K562 (cell line): ENCODE measurements around the gene ERC2. TPM values are rescaled to one million over a fixed set of nuclear protein-coding genes. Genes with fewer than 3 reads are reported as not detected.

Experiments used
- ATAC-seq: fragments of 200-7000 bp; cut with Tn5 transposase; 3 replicates; pipeline ENCODE4 v1.9.1; 2020; ENCODE audit warnings: moderate library complexity
- BruUV-seq: library from RNA; stranded (reverse); fragments of 400-500 nt; replicated peaks from 2 replicates; lab custom pipeline; 2021; lab: Mats Ljungman, UMichigan
- CTCF ChIA-PET: fragments of 300-600 bp; formaldehyde crosslinking; extraction: SDS; loops from one replicate; lab custom pipeline; 2021; ENCODE audit warnings: low intra/inter-chr PET ratio; lab: Yijun Ruan, JAX
- POLR2A ChIA-PET: fragments of 300-600, 350-650 bp; sonication (Branson Sonifier 250); formaldehyde crosslinking; extraction: SDS; loops from one replicate; lab custom pipeline; 2021; ENCODE audit warnings: antibody characterized with exemption, inconsistent platforms; lab: Yijun Ruan, JAX
- DNase-seq, 4 experiments: peaks; one replicate each; pipeline versions ENCODE4 v3.0.0 to v3.0.0-alpha.2; 2011 to 2018; ENCODE audit warnings: low spot score in 3 of 4, mixed read lengths in 3 of 4; ENCODE audit errors: extremely low read depth in 1 of 4
- FAIRE-seq: peaks from 2 replicates; lab custom pipeline; 2011; peaks lifted over from hg19 to GRCh38; lab: Jason Lieb, UNC
- H2AFZ ChIP-seq: 2 replicates; pipeline ENCODE4 v1.6.0; 2011; ENCODE audit warnings: low read depth, low read length, control low read depth, inconsistent platforms
- H3K27ac ChIP-seq: fragments of 200-600 bp; 3 replicates; pipeline ENCODE4 v1.8.0; 2011; ENCODE audit warnings: low read depth, mild to moderate bottlenecking, control low read depth, inconsistent platforms, low read length, moderate library complexity, mixed read lengths; ENCODE audit errors: extremely low read depth
- H3K27me3 ChIP-seq, 2 experiments: fragments of 300-600 bp in 1 of 2; 2 replicates in 1 of 2; 3 replicates in 1 of 2; pipeline versions ENCODE4 v1.6.0 to v1.8.0; 2011; ENCODE audit warnings: inconsistent platforms in 2 of 2, low read length in 2 of 2, mild to moderate bottlenecking in 1 of 2, mixed read lengths in 1 of 2, moderate library complexity in 1 of 2; ENCODE audit not compliant: control insufficient read depth in 2 of 2, insufficient read depth in 2 of 2
- H3K36me3 ChIP-seq: fragments of 300-600 bp; 3 replicates; pipeline ENCODE4 v1.8.0; 2011; ENCODE audit warnings: mild to moderate bottlenecking, low read length, inconsistent platforms; ENCODE audit not compliant: control insufficient read depth, insufficient read depth
- H3K4me1 ChIP-seq, 2 experiments: fragments of 200-600 bp in 1 of 2; replicated peaks in 1 of 2; 2 replicates in 1 of 2; 3 replicates in 1 of 2; pipeline versions ENCODE4 v1.5.1 to v1.8.0; 2011; ENCODE audit warnings: inconsistent platforms in 2 of 2, low read length in 2 of 2, mild to moderate bottlenecking in 1 of 2, mixed read lengths in 1 of 2, moderate library complexity in 1 of 2; ENCODE audit not compliant: control insufficient read depth in 2 of 2, insufficient read depth in 2 of 2
- H3K4me2 ChIP-seq: 2 replicates; pipeline ENCODE4 v1.6.1; 2011; ENCODE audit warnings: low read length, control low read depth, inconsistent platforms, mixed read lengths; ENCODE audit not compliant: insufficient read depth
- H3K4me3 ChIP-seq: fragments of 200-600 bp; sonication (generic), shearing (Covaris generic); 2 replicates; pipeline ENCODE4 v1.5.1; 2016; ENCODE audit warnings: control low read depth, inconsistent platforms
- H3K79me2 ChIP-seq: fragments of 200-600 bp; 3 replicates; pipeline ENCODE4 v1.8.0; 2011; ENCODE audit warnings: low read length, inconsistent platforms; ENCODE audit not compliant: control insufficient read depth, insufficient read depth
- H3K9ac ChIP-seq, 2 experiments: 2 replicates each; pipeline versions ENCODE4 v1.6.0 to v1.6.1; 2011; ENCODE audit warnings: low read depth in 2 of 2, low read length in 2 of 2, control low read depth in 1 of 2, inconsistent platforms in 1 of 2, mild to moderate bottlenecking in 1 of 2, mixed read lengths in 1 of 2; ENCODE audit not compliant: insufficient read depth in 1 of 2
- H3K9me1 ChIP-seq: one replicate; pipeline ENCODE4 v1.6.0; 2011; ENCODE audit warnings: inconsistent platforms, mild to moderate bottlenecking, low read length, moderate library complexity; ENCODE audit not compliant: control insufficient read depth, insufficient read depth
- H3K9me3 ChIP-seq: replicated peaks from 2 replicates; pipeline ENCODE4 v1.5.1; 2011; ENCODE audit warnings: low read depth, low read length, inconsistent platforms; ENCODE audit not compliant: control insufficient read depth, insufficient read depth
- H4K20me1 ChIP-seq: replicated peaks from 2 replicates; pipeline ENCODE4 v1.6.1; 2011; ENCODE audit warnings: low read length, inconsistent platforms, mixed read lengths; ENCODE audit not compliant: control insufficient read depth, insufficient read depth
- CCNT2 ChIP-seq: IDR thresholded peaks from 2 replicates; pipeline ENCODE4 v1.6.1; 2011; ENCODE audit warnings: borderline replicate concordance, low read depth, mild to moderate bottlenecking, moderate library complexity, mixed read lengths, low read length; ENCODE audit not compliant: insufficient read length; ENCODE audit errors: extremely low read depth
- DACH1 ChIP-seq: fragments of 450-650 bp; IDR thresholded peaks from 2 replicates; pipeline ENCODE4 v1.6.1; 2018; ENCODE audit not compliant: partially characterized antibody
- FOS ChIP-seq: IDR thresholded peaks from 3 replicates; pipeline ENCODE4 v1.6.1; 2011; ENCODE audit not compliant: insufficient read length; ENCODE audit errors: extremely low read depth
- KLF13 ChIP-seq: fragments of 450-650 bp; IDR thresholded peaks from 2 replicates; pipeline ENCODE4 v1.6.1; 2016; ENCODE audit warnings: missing genetic modification characterization, low read depth, mild to moderate bottlenecking, missing compliant biosample characterization, moderate library complexity, borderline replicate concordance
- NR1H2 ChIP-seq: sonication (generic); formaldehyde crosslinking; IDR thresholded peaks from 2 replicates; pipeline ENCODE4 v1.4.0; 2020; ENCODE audit warnings: mild to moderate bottlenecking, missing genetic modification reagents
- RBM34 ChIP-seq: fragments of 200-400 bp; formaldehyde crosslinking; IDR thresholded peaks from 2 replicates; pipeline ENCODE4 v1.6.1; 2018; ENCODE audit warnings: low read length, borderline replicate concordance; ENCODE audit not compliant: insufficient read depth
- YY1 ChIP-seq, 3 experiments: IDR thresholded peaks; 2 replicates each; pipeline ENCODE4 v1.6.1; 2011; ENCODE audit warnings: low read length in 2 of 3, mild to moderate bottlenecking in 2 of 3, moderate library complexity in 2 of 3, borderline replicate concordance in 1 of 3, control low read depth in 1 of 3, low read depth in 1 of 3; ENCODE audit not compliant: insufficient read depth in 3 of 3, insufficient replicate concordance in 2 of 3, control insufficient read depth in 1 of 3, insufficient read length in 1 of 3; ENCODE audit errors: extremely low read depth in 1 of 3
- ZKSCAN3 ChIP-seq: fragments of 250-450 bp; sonication (Bioruptor Pico); IDR thresholded peaks from 2 replicates; pipeline ENCODE4 v1.4.0; 2020
- ZNF146 ChIP-seq: IDR thresholded peaks from one replicate; pipeline ENCODE4 v1.6.1; 2018; ENCODE audit warnings: missing compliant biosample characterization; ENCODE audit not compliant: unreplicated experiment
- WGBS: fragments of 100-300 bp; shearing (Covaris generic); methylation state at CpG from one replicate; pipeline ENCODE4 v1.1.6; 2016; ENCODE audit warnings: low coverage, mixed read lengths; ENCODE audit not compliant: insufficient coverage; ENCODE audit errors: missing lambda C conversion rate; 5-methylcytosine and 5-hydroxymethylcytosine counted together
- in situ Hi-C: fragments of 300-500 bp; cut with MboI; formaldehyde crosslinking; loops from 4 replicates; pipeline ENCODE4 v1.15.0; 2018; ENCODE audit warnings: inconsistent platforms, mixed read lengths
- intact Hi-C: fragments of 100-400 bp; cut with micrococcal nuclease; formaldehyde crosslinking; loops from 2 replicates; pipeline ENCODE4 v1.14.2; 2022
- polyA plus RNA-seq, 8 experiments: library from polyadenylated mRNA; depleted of rRNA in 4 of 8; stranded (reverse) in 5 of 8; unstranded in 3 of 8; fragments of >200 nt; fragmentation: Nextera tagmentation in 2 of 8; fragmentation: Illumina TruSeq in 1 of 8; extraction: Ambion mirVana in 2 of 8; extraction: Trizol in 1 of 8; gene quantifications; 2 replicates each; pipeline versions ENCODE4 v1.2.1 to v1.2.3, GENCODE V29; 2011 to 2014; ENCODE audit warnings: inconsistent platforms in 1 of 8, missing spikeins in 1 of 8
- total RNA-seq, 7 experiments: library from RNA; depleted of rRNA in 6 of 7; stranded (reverse); fragments of >200 nt in 6 of 7; fragmentation: Illumina TruSeq in 2 of 7; extraction: Trizol in 2 of 7; gene quantifications; 2 replicates each; pipeline versions ENCODE4 v1.2.1 to v1.2.3, GENCODE V29; 2011 to 2021; ENCODE audit warnings: low replicate concordance in 1 of 7
- TF ChIP-seq, protein P1 (sequence below): fragments of 450-650 bp; IDR thresholded peaks from 2 replicates; pipeline ENCODE4 v1.6.1; 2017; ENCODE audit warnings: antibody characterized with exemption

ERC2 gene
- total and polyA plus RNA-seq, 9 of the 15 experiments (the other 6 are each of a cell fraction or from before 2014, with no cell fraction given), result 0.04 to 0.18 (median 0.07) TPM; not detected in 2

DNA sequence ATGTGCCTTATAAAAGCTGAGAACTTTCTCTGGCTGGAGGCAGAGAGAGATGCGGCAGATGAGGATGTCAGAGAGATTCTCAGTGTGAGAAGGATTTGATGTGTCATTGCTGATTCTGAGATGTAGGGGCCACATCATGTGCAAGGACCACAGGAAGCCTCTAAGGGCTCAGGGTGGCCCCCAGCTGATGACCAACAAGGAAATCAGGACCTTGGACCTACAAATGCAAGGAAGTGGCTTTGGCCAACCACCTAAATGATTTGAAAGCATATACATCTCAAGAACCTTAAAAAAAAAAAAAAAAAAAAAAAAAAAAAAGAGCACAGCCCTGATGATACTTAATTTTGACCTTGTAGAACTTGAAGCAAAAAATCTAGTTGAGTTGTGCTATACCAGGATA lies 282.4 kb downstream of the ERC2 start:
- no peak for ATAC-seq
- ChIA-PET POLR2A (no interaction called here), CTCF (no interaction called here)
- no peaks in the 10 kb centered on the region for H3K9me1 ChIP-seq
- no peaks in the 10 kb centered on the region for H3K4me1 ChIP-seq
- DNase-seq, result no peak
- BruUV-seq, result no TSS peak
- no peak overlapping the region for H3K9ac ChIP-seq
- H3K9me3 ChIP-seq, result no peaks in the 10 kb centered on the region
- H3K4me3 ChIP-seq, result no peak overlapping the region
- H3K4me2 ChIP-seq, result no peak overlapping the region
- in situ Hi-C loops, result no loop called here
- H4K20me1 ChIP-seq, result no peaks in the 10 kb centered on the region
- H2AFZ ChIP-seq, result no peak overlapping the region
- no peak for FAIRE-seq
- no peaks in the 10 kb centered on the region for H3K27me3 ChIP-seq
- H3K36me3 ChIP-seq, result no peaks in the 10 kb centered on the region
- H3K79me2 ChIP-seq, result no peaks in the 10 kb centered on the region
- TF ChIP-seq NR1H2 (CRISPR knock-in tag) (no peak), YY1 (IDR thresholded peaks at IDR 0.05; ENCODE audit: borderline replicate concordance in 1 of 3, control insufficient read depth in 1 of 3, extremely low read depth in 1 of 3, insufficient read depth in 3 of 3, insufficient read length in 1 of 3, insufficient replicate concordance in 2 of 3, low read depth in 1 of 3, low read length in 2 of 3) (no peak), FOS (no peak), RBM34 (no peak), ZKSCAN3 (no peak), KLF13 (tag) (no peak), ZNF146 (CRISPR knock-in tag) (no peak), CCNT2 (no peak), DACH1 (no peak)
- TF ChIP-seq, protein P1, sequence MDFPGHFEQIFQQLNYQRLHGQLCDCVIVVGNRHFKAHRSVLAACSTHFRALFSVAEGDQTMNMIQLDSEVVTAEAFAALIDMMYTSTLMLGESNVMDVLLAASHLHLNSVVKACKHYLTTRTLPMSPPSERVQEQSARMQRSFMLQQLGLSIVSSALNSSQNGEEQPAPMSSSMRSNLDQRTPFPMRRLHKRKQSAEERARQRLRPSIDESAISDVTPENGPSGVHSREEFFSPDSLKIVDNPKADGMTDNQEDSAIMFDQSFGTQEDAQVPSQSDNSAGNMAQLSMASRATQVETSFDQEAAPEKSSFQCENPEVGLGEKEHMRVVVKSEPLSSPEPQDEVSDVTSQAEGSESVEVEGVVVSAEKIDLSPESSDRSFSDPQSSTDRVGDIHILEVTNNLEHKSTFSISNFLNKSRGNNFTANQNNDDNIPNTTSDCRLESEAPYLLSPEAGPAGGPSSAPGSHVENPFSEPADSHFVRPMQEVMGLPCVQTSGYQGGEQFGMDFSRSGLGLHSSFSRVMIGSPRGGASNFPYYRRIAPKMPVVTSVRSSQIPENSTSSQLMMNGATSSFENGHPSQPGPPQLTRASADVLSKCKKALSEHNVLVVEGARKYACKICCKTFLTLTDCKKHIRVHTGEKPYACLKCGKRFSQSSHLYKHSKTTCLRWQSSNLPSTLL, result no peak
- TF ChIP-seq, all 486 proteins: peak for 0
- intact Hi-C loops, result no loop called here
- no peak overlapping the region for H3K27ac ChIP-seq
- WGBS, result 0% methylated on average over 1 of the region's 1 CpG
